Smooth muscle cell (in vitro differentiated cells): ENCODE data around the gene OR4D11. TPM values are rescaled to one million over a fixed set of nuclear protein-coding genes. Genes with fewer than 3 reads are reported as not detected.
A peak's percentile ranks its signal among the peaks of the same experiment; 100 is the strongest.

Experiments used
- DNase-seq: peaks from one replicate; lab custom pipeline; 2025; ENCODE audit not compliant: unreplicated experiment; lab: John Stamatoyannopoulos, UW
- H2AFZ ChIP-seq: fragments of 200-600 bp; sonication (generic); 2 replicates; pipeline ENCODE4 v1.6.0; 2016; ENCODE audit warnings: antibody characterized with exemption, low read depth, mild to moderate bottlenecking
- H3F3A ChIP-seq: fragments of 200-600 bp; sonication (generic); 2 replicates; pipeline ENCODE4 v1.6.0; 2017; ENCODE audit warnings: antibody characterized with exemption, low read depth
- H3K27ac ChIP-seq: fragments of 200-600 bp; sonication (generic); 2 replicates; pipeline ENCODE4 v1.5.1; 2016; ENCODE audit warnings: low read depth, mild to moderate bottlenecking
- H3K27me3 ChIP-seq: fragments of 200-600 bp; sonication (generic); 2 replicates; pipeline ENCODE4 v1.6.1; 2016; ENCODE audit warnings: low read depth, mild to moderate bottlenecking
- H3K36me3 ChIP-seq: fragments of 200-600 bp; sonication (generic); 2 replicates; pipeline ENCODE4 v1.5.1; 2016; ENCODE audit warnings: low read depth
- H3K4me1 ChIP-seq: fragments of 200-600 bp; sonication (generic); 2 replicates; pipeline ENCODE4 v1.5.1; 2016; ENCODE audit warnings: low read depth
- H3K4me2 ChIP-seq: fragments of 200-600 bp; sonication (generic); 2 replicates; pipeline ENCODE4 v1.6.0; 2016; ENCODE audit warnings: mild to moderate bottlenecking
- H3K4me3 ChIP-seq: fragments of 200-600 bp; sonication (generic); 2 replicates; pipeline ENCODE4 v1.5.1; 2016; ENCODE audit warnings: mild to moderate bottlenecking
- H3K79me2 ChIP-seq: fragments of 200-600 bp; sonication (generic); 2 replicates; pipeline ENCODE4 v1.6.0; 2016; ENCODE audit warnings: low read depth, mild to moderate bottlenecking
- H3K9ac ChIP-seq: fragments of 200-600 bp; sonication (generic); 2 replicates; pipeline ENCODE4 v1.6.0; 2016; ENCODE audit warnings: low read depth
- H3K9me3 ChIP-seq: fragments of 200-600 bp; sonication (generic); replicated peaks from 2 replicates; pipeline ENCODE4 v1.5.1; 2016; ENCODE audit warnings: low read depth
- H4K20me1 ChIP-seq: fragments of 200-600 bp; sonication (generic); 2 replicates; pipeline ENCODE4 v1.6.0; 2016; ENCODE audit warnings: low read depth
- CTCF ChIP-seq: fragments of 200-600 bp; sonication (generic); IDR thresholded peaks from 2 replicates; pipeline ENCODE4 v1.5.1; 2017; ENCODE audit warnings: borderline replicate concordance, mild to moderate bottlenecking, antibody characterized with exemption; ENCODE audit not compliant: insufficient read depth, poor library complexity, severe bottlenecking
- whole genome bisulfite sequencing: methylation state at CpG from one replicate; pipeline ENCODE4 v1.1.7; 2016; ENCODE audit warnings: low lambda C conversion rate; 5-methylcytosine and 5-hydroxymethylcytosine counted together
- polyA plus RNA-seq: library from polyadenylated mRNA; unstranded; fragments of >200 nt; fragmentation: Nextera tagmentation; extraction: Ambion mirVana; gene quantifications from 2 replicates; pipeline ENCODE4 v1.2.1, GENCODE V29; 2016
- total RNA-seq: library from RNA; depleted of rRNA; stranded (reverse); fragments of >200 nt; gene quantifications from 2 replicates; pipeline ENCODE4 v1.2.3, GENCODE V29; 2014

The OR4D11 gene
- total and polyA plus RNA-seq, 2 experiments from 2014 or later, result not detected

GRCh38 chr11:59550842-59551658, 47.7 kb downstream of the OR4D11 start:
- Histone ChIP-seq H3K4me2 (peak overlapping the region; percentile 86), H3K27ac (peak overlapping the region; percentile 69), H3K4me1 (peaks cover 23% of the 10 kb centered on the region), H3K36me3 (no peaks in the 10 kb centered on the region), H3K9me3 (no peaks in the 10 kb centered on the region), H3K9ac (peak overlapping the region; percentile 53), H2AFZ (peak overlapping the region; percentile 96), H3F3A (peaks cover 20% of the 10 kb centered on the region), H4K20me1 (no peaks in the 10 kb centered on the region), H3K79me2 (no peaks in the 10 kb centered on the region), H3K4me3 (peak overlapping the region; percentile 68), H3K27me3 (no peaks in the 10 kb centered on the region)
- TF ChIP-seq CTCF, result no peak
- DNase-seq, result peak; percentile 72
- 2% methylated on average over 34 of the region's 34 CpGs for WGBS

- no peaks in the 10 kb centered on the region for H3K27me3 ChIP-seq
- peak overlapping the region; percentile 68 for H3K4me3 ChIP-seq
- peak overlapping the region; percentile 96 for H2AFZ ChIP-seq
- H3K4me2 ChIP-seq, result peak overlapping the region; percentile 86
- H3K79me2 ChIP-seq, result no peaks in the 10 kb centered on the region
- H3K27ac ChIP-seq, result peak overlapping the region; percentile 69
- DNase-seq, result no peak
- H4K20me1 ChIP-seq, result no peaks in the 10 kb centered on the region
- peaks cover 25% of the 10 kb centered on the region for H3F3A ChIP-seq
- peak overlapping the region; percentile 60 for H3K9ac ChIP-seq
- peaks cover 23% of the 10 kb centered on the region for H3K4me1 ChIP-seq
- no peak for TF ChIP-seq CTCF
- 4% methylated on average over 30 of the region's 30 CpGs for WGBS
- H3K36me3 ChIP-seq, result no peaks in the 10 kb centered on the region
- H3K9me3 ChIP-seq, result no peaks in the 10 kb centered on the region
These were observed 48.5 kb downstream of the OR4D11 start for GRCh38 chr11:59551659-59552521.

- no peak for TF ChIP-seq CTCF
- Histone ChIP-seq H3K27me3 (no peaks in the 10 kb centered on the region), H3K9ac (no peak overlapping the region), H3K4me1 (peaks cover 23% of the 10 kb centered on the region), H3K9me3 (no peaks in the 10 kb centered on the region), H3K4me2 (peak overlapping the region; percentile 86), H3K4me3 (peak overlapping the region; percentile 68), H4K20me1 (no peaks in the 10 kb centered on the region), H2AFZ (no peak overlapping the region), H3F3A (peaks cover 28% of the 10 kb centered on the region), H3K27ac (no peak overlapping the region), H3K79me2 (no peaks in the 10 kb centered on the region), H3K36me3 (no peaks in the 10 kb centered on the region)
- no peak for DNase-seq
- 51% methylated on average over 2 of the region's 2 CpGs for WGBS
These were observed 49.5 kb downstream of the OR4D11 start for GRCh38 chr11:59552844-59553243.
